ENCODE results near the gene CFAP43.
"Not testable (repeated sequence)": the region's sequence is repeated elsewhere in the genome, so short reads cannot be mapped to it uniquely, and the experiment has no call there.

CFAP43 gene

GRCh38 chr10:104232613-104233102 lies 494 bp upstream of the CFAP43 start:
- no peak for DNase-seq (ENCODE audit: low read depth)

GRCh38 chr10:104230490-104230889 lies 1.7 kb downstream of the CFAP43 start:
- no peak for DNase-seq (ENCODE audit: low read depth)

GRCh38 chr10:104223304-104223703 lies 8.9 kb downstream of the CFAP43 start:
- no peak for DNase-seq (ENCODE audit: low read depth)

- DNase-seq (ENCODE audit: low read depth) = no peak
Measured at GRCh38 chr10:104220522-104220921, 11.6 kb downstream of the CFAP43 start.

- DNase-seq (ENCODE audit: low read depth) = no peak
Measured at GRCh38 chr10:104218751-104219150, 13.4 kb downstream of the CFAP43 start.

- DNase-seq (ENCODE audit: low read depth) = no peak
Measured at GRCh38 chr10:104216631-104217030, 15.5 kb downstream of the CFAP43 start.

GRCh38 chr10:104209575-104210198 lies 22.5 kb downstream of the CFAP43 start:
- DNase-seq (ENCODE audit: low read depth) = peak; percentile 40

- DNase-seq (ENCODE audit: low read depth) = no peak
Measured at GRCh38 chr10:104208730-104209129, 23.4 kb downstream of the CFAP43 start.

GRCh38 chr10:104202231-104202630 lies 29.9 kb downstream of the CFAP43 start:
- DNase-seq (ENCODE audit: low read depth) = no peak

- no peak for DNase-seq (ENCODE audit: low read depth)
Measured at GRCh38 chr10:104201636-104202035, 30.5 kb downstream of the CFAP43 start.

GRCh38 chr10:104199567-104199966 lies 32.6 kb downstream of the CFAP43 start:
- DNase-seq (ENCODE audit: low read depth) = no peak

GRCh38 chr10:104197364-104197763 lies 34.8 kb downstream of the CFAP43 start:
- DNase-seq (ENCODE audit: low read depth) = peak; percentile 3

GRCh38 chr10:104195706-104196105 lies 36.5 kb downstream of the CFAP43 start:
- DNase-seq (ENCODE audit: low read depth) = no peak

GRCh38 chr10:104193787-104194186 lies 38.4 kb downstream of the CFAP43 start:
- DNase-seq (ENCODE audit: low read depth) = no peak

- DNase-seq (ENCODE audit: low read depth) = no peak
Measured at GRCh38 chr10:104190695-104191094, 41.5 kb downstream of the CFAP43 start.

GRCh38 chr10:104183682-104184081 lies 48.5 kb downstream of the CFAP43 start:
- no peak for DNase-seq (ENCODE audit: low read depth)

- DNase-seq (ENCODE audit: low read depth) = not testable (repeated sequence)
Measured at GRCh38 chr10:104174136-104174535, 58.0 kb downstream of the CFAP43 start.

- no peak for DNase-seq (ENCODE audit: low read depth)
Measured at GRCh38 chr10:104170610-104171254, 61.4 kb downstream of the CFAP43 start.

GRCh38 chr10:104155591-104155990 lies 76.6 kb downstream of the CFAP43 start:
- no peak for DNase-seq (ENCODE audit: low read depth)

GRCh38 chr10:104151737-104152136 lies 80.4 kb downstream of the CFAP43 start:
- no peak for DNase-seq (ENCODE audit: low read depth)

GRCh38 chr10:104150139-104150538 lies 82.0 kb downstream of the CFAP43 start:
- no peak for DNase-seq (ENCODE audit: low read depth)

- no peak for DNase-seq (ENCODE audit: low read depth)
Measured at GRCh38 chr10:104146882-104147281, 85.3 kb downstream of the CFAP43 start.

GRCh38 chr10:104144931-104145330 lies 87.2 kb downstream of the CFAP43 start:
- no peak for DNase-seq (ENCODE audit: low read depth)

- no peak for DNase-seq (ENCODE audit: low read depth)
Measured at GRCh38 chr10:104143829-104144228, 88.3 kb downstream of the CFAP43 start.
